Activated T-cell treated with anti-CD3 and anti-CD28 coated beads for 1 hour (primary cell): ENCODE data around the gene CLEC4F.

Experiments used
- DNase-seq: peaks from one replicate; pipeline ENCODE4 v3.0.0-alpha.2; 2020; ENCODE audit warnings: low read depth

The CLEC4F gene

DNA sequence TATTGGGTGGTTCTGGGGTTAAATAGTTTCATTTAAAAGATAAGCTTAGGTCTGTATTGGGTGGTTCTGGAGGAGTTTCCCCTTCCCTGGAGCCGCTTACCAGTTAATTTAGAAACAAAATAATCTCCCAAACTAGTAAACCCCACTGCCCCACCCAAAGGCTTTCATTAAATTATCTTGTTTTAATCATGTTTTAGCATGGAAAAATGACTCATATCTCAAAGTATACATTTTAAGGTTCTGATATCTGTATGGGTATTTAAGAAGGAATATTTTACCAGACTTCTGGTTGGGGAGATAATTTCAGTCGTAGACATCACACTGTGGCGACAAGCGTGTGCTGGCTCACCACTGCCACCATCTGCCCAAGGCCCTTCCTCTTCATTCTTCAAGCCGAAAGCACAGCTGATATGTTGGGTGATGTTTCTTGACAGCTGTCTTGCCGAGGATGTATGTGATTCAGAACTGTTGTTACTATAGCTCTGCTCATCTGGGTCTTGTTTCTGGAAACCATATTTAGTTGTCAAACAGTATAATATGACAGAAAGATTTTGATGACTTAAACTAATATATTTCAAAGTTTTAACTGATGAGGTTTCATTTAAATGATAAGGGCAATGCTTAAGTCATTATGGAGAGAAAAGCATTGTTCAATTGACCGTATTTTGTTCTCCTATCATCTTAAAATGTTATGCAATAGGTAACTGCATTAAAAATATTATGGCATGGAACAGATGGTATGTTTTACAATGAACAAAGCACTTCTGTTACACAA lies 35.1 kb downstream of the CLEC4F start:
- peak; percentile 21 for DNase-seq

- no peak for DNase-seq
These were observed 36.1 kb downstream of the CLEC4F start for GRCh38 chr2:70784320-70784719.

DNA sequence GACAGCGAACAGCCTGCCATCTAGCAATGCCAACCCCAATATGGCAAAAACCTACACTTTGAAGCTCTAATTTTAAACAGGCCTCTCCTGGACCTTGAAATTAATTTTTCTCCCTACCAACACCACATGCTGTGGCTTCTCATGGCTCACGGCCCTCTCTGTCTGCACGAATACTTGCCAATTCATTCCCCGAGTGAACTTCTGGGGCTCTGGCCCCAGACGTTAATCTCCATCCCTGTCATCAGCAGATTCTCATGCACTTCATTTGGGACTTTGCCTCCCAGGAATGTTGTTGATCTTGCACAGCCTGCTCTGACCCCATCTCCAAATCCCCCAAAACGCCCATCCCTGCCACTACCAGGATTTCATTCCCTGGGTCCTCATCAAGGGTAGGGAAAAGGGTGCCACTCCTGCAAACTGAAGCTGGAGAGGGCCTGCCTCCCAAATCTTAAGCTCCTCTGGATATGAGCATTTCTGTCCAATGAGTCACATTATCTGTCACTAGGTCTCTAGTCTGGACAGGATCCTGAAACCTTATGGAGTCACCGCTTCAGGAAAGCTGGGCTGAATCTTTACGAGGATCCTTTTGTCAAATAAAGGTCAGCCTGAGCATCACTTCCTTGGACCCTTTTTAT lies 40.4 kb downstream of the CLEC4F start:
- no peak for DNase-seq

- no peak for DNase-seq
These were observed 40.9 kb downstream of the CLEC4F start for GRCh38 chr2:70779491-70779890.

DNA sequence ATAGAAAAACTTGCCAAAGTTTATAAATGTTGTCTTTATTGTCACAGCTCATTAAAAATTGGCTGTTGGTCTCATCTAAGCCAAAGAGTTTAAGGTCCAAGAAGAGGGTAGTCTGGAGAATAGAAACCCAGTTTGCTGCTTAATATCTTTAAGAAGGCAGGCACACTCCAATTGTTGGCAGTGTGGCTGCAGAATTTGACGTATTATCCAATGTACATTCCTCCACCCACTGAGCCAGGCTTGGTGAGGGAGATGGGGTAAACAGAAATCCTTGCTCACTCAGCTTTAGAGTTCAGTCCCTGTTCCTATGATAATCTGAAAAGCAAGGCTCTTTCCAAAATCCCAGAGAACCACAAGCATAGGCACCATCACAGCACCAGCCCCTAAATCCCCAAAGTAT lies 41.7 kb downstream of the CLEC4F start:
- no peak for DNase-seq

DNA sequence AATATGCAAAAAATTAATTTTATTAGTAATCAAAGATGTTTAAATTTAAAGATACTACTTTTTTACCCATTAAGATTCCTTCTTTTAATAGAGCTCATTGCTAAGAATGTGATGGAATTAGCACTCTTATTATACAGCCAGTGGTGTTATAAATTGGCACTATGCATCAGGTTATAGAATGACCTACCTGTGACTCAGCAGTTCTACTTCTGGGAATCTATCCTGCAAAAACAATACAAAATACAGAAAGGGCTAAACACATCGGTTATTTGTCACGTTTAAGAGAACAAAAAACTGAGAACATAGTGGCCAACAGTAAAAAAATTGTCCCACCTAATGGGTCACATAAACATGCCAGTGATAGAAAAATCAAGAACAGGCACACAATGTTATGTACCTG lies 42.9 kb downstream of the CLEC4F start:
- DNase-seq, result no peak

DNA sequence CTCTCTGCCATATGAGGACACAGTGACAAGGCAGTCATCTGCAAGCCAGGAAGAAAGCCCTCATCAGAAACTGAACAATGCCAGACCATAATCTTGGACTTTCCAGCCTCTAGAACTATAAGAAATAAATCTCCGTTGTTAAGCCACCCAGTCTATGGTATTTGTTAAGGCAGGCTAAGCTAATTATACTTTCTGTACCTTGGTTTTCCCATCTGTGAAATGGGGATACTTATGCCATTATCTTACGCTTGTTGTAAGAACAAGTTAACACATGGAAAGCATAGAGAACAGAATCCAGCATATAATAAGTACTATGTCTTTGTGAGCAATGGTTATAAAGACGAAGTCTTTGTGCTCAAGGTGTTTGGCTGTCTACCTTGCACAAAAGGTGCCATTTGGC lies 44.1 kb downstream of the CLEC4F start:
- no peak for DNase-seq

DNA sequence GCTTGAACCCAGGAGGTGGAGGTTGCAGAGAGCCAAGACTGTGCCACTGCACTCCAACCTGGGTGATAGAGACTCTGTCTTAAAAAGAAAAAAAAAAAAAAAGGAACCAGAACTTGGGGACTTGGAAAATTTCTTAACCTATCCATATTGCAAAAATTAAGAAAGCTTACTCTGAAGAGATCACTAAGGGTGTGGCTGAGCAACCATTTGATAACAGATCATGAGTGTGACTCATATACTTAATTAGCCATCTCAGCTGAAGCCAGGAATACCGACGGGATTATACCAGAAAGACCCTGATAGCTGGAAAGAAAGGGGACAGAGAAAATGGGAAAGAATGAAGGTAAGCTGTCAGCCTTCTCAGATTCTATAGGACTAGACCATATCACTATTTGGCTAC lies 45.3 kb downstream of the CLEC4F start:
- DNase-seq, result no peak

DNA sequence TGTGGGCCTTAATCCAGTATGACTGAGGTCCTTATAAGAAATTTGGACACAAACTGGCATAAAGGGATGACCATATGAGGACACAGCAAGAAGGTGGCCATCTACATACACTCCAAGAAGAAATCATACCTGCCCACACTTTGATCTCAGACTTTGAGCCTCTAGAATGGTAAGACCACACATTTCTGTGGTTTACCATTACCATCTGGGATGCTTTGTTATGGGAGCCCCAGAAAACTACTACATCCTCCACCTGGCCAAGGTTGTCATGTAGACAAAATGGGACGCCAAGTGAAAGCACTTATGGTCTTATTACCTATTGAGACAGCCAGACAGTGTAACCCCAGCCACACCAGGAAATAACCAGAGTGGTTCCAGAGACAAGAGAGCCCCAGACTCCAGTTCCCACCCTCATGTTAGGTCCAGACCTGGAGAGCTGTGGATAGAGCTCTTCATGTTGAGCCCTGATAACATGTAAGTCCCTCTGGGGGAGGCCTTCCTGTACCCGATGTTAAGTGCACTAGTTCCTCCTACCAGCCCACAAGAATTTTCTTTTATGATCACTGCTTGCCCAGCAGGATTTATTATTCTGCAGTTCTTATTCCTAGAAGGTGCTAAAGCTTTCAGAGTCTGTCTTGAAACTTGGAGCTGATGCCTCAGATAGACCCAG lies 47.8 kb downstream of the CLEC4F start:
- DNase-seq, result no peak

- DNase-seq, result no peak
These were observed 49.0 kb downstream of the CLEC4F start for GRCh38 chr2:70771446-70771845.

GRCh38 chr2:70769450-70769849 lies 50.9 kb downstream of the CLEC4F start:
- DNase-seq, result no peak

GRCh38 chr2:70768590-70769085 lies 51.8 kb downstream of the CLEC4F start:
- DNase-seq, result no peak

DNA sequence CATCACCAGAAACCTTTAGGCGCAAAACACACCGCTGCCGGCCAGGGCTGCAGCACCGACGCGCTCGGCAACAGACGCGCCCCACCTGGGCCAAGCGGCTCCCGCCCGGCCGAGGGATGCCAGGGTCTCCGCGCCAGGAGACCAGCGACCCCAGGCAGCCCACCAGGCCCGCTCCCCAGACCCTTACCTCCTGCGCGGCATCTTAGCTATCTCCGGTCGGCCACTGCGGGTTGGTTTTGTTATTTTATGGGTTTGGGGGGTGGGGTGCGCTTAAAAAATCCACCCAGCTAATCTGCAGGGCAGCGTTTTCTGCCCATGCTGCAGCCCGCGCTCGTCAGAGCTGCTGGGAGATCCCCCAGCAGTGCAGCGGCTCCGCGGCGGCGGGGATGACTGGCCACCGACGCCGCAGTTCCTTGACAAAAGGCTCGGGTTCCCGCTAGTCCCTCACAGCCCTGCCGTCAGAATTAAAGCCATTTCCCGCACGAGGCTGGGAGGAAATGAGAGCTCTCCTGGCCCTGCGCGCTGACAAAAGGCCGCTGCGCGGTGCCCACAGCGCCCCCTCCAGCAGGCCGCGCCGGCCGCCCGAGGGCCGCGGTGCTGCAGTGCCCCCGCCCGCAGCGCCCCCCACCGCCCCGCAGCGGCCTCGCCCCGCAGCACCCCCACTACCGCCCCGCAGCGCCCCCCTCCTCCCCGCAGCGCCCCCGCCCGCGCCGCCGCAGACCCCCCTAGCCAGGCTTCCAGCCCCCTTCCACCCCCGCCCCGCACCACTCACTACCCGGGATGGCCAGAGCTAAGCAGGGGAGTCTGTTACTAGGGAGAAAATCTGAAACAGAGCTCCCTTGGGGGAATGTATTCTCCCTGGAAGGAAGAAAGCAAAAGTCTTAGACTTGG lies 52.5 kb downstream of the CLEC4F start, which contains the start of gene ADD2:
TSS of gene ADD2 (minus strand) at position 502 of the 891 bp plus-strand sequence. CDS start 61,792 bp downstream, outside the sequence.
- DNase-seq, result peak; percentile 12

DNA sequence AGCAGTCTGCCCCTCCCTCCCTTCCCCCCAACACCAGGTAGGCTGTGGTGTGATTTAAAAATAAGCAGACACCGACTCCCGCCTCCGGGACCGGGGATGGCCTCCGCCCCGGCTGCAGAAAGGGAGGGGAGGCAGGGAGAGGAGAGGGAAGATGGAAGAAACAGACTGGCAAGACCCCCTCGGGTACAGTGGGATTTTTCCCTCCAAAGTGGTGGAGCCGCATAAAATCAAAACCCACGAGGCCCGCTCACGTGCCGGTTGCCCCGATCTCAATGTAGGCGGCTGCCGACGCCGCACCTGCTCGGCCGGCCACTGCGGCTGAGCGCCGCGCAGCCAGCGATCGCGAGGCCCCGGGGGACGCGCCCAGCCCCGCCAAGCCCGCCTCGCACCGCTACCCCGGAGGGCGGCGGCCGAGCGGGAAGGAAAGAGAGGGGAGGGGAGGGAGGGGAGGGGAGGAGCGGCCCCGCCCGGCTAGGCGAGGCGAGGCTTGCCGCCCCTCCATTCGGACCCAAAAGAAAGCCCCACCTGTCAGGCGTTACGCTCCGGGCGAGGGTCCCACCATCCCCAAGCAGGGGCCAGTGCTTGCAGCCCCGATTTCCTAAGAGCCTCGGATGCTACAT lies 53.2 kb downstream of the CLEC4F start:
- no peak for DNase-seq

GRCh38 chr2:70766357-70767078 lies 53.9 kb downstream of the CLEC4F start:
- no peak for DNase-seq

DNA sequence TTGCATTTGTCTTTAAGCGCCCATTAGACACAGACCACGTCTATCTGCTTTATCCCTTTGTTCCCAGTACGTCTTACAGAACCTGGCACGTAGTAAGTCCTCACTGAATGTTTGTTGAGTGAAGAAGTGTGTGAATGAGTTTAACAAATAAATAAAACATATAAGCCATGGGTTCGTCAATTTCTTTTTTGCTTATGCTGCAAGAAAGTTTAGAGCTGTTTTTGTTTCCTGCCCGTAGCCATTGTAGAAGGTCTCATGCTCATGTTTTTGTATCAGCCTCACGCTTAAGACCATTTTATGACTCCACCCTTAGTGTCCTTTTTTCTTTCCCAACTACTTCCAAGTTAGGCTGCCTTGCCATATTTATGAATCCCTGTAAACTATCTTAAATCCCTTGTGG lies 54.9 kb downstream of the CLEC4F start:
- no peak for DNase-seq

- no peak for DNase-seq
These were observed 61.0 kb downstream of the CLEC4F start for GRCh38 chr2:70759446-70759845.
